Measurements from ENCODE around the gene ARHGAP19. TPM values are rescaled to one million over a fixed set of nuclear protein-coding genes. Genes with fewer than 3 reads are reported as not detected.

Gene ARHGAP19
- polyA plus RNA-seq, 1 of the 3 experiments (the other 2 are of a cell fraction) = 3.8 TPM

GRCh38 chr10:97199152-97199551 lies 93.3 kb downstream of the ARHGAP19 start:
- no peak for DNase-seq
- WGBS (ENCODE audit: low lambda C conversion rate) = 88% methylated on average over 3 of the region's 3 CpGs
- no peak overlapping the region for H2AFZ ChIP-seq (ENCODE audit: low read depth)
- no peak for TF ChIP-seq ZBTB33 (IDR thresholded peaks at IDR 0.05; ENCODE audit: borderline replicate concordance, low read depth)
- TF ChIP-seq NFIC (IDR thresholded peaks at IDR 0.05; ENCODE audit: borderline replicate concordance) = no peak
- TF ChIP-seq IRF3 (IDR thresholded peaks at IDR 0.05; ENCODE audit: low read depth, low read length) = no peak
- no peak for TF ChIP-seq RFX5 (IDR thresholded peaks at IDR 0.05; ENCODE audit: low read length)
- no peak for TF ChIP-seq TCF12 (IDR thresholded peaks at IDR 0.05)
- no peak for TF ChIP-seq JUND (IDR thresholded peaks at IDR 0.05)
- no peak for TF ChIP-seq CTCF (IDR thresholded peaks at IDR 0.05)
- CTCF ChIA-PET = interaction anchor here (1.1 to 27.2 kb wide), 6 partner anchors 13 to 139 kb away, joined by 3 to 894 read pairs (median 90); partner anchors contain the start of gene SLIT1
- no peaks in the 10 kb centered on the region for H3K79me2 ChIP-seq (ENCODE audit: insufficient read depth)
- H3K4me1 ChIP-seq (ENCODE audit: control insufficient read depth in 1 of 2, insufficient read depth in 2 of 2, low read depth in 1 of 2, low read length in 1 of 2) = peaks cover 0 to 5% of the 10 kb centered on the region in 2 experiments; a peak in 1 of 4 replicates
- POLR2A ChIA-PET = no interaction called here
- no peak overlapping the region for H3K9ac ChIP-seq
- peaks cover 10% of the 10 kb centered on the region for H3K27me3 ChIP-seq (ENCODE audit: insufficient read depth)
- H3K4me3 ChIP-seq (ENCODE audit: low read depth in 2 of 2, low read length in 1 of 2) = no peak overlapping the region
- no peak overlapping the region for H3K27ac ChIP-seq (ENCODE audit: low read depth in 2 of 2, low read length in 1 of 2)
- no peaks in the 10 kb centered on the region for H3F3A ChIP-seq (replicated peaks; ENCODE audit: insufficient read depth)
- H3K36me3 ChIP-seq (replicated peaks in 1 of 2; ENCODE audit: control insufficient read depth in 1 of 2, insufficient read depth in 2 of 2, low read length in 1 of 2) = no peaks in the 10 kb centered on the region
- H4K20me1 ChIP-seq (ENCODE audit: insufficient read depth) = no peaks in the 10 kb centered on the region
- H3K9me3 ChIP-seq = no peaks in the 10 kb centered on the region
- H3K4me2 ChIP-seq = no peak overlapping the region
- H3K9me2 ChIP-seq = no peaks in the 10 kb centered on the region

GRCh38 chr10:97197030-97197500 lies 95.4 kb downstream of the ARHGAP19 start:
- Histone ChIP-seq H3K36me3 (replicated peaks in 1 of 2; ENCODE audit: control insufficient read depth in 1 of 2, insufficient read depth in 2 of 2, low read length in 1 of 2) (no peaks in the 10 kb centered on the region), H3K4me1 (ENCODE audit: control insufficient read depth in 1 of 2, insufficient read depth in 2 of 2, low read depth in 1 of 2, low read length in 1 of 2) (peaks cover 0 to 5% of the 10 kb centered on the region in 2 experiments; a peak in 1 of 4 replicates), H3F3A (replicated peaks; ENCODE audit: insufficient read depth) (no peaks in the 10 kb centered on the region), H3K4me3 (ENCODE audit: low read depth in 2 of 2, low read length in 1 of 2) (no peak overlapping the region; a peak in 1 of 4 replicates), H3K79me2 (ENCODE audit: insufficient read depth) (no peaks in the 10 kb centered on the region), H3K27me3 (ENCODE audit: insufficient read depth) (peaks cover 10% of the 10 kb centered on the region), H3K9ac (no peak overlapping the region), H3K4me2 (no peak overlapping the region), H2AFZ (ENCODE audit: low read depth) (no peak overlapping the region), H3K9me2 (no peaks in the 10 kb centered on the region), H3K9me3 (no peaks in the 10 kb centered on the region), H4K20me1 (ENCODE audit: insufficient read depth) (no peaks in the 10 kb centered on the region), H3K27ac (ENCODE audit: low read depth in 2 of 2, low read length in 1 of 2) (no peak overlapping the region)
- CTCF ChIA-PET = interaction anchor here (0.8 to 27.2 kb wide), 27 partner anchors 15 to 160 kb away, joined by 3 to 894 read pairs (median 5); partner anchors contain the start of gene SLIT1
- DNase-seq = no peak
- WGBS (ENCODE audit: low lambda C conversion rate) = 84% methylated on average over 7 of the region's 7 CpGs
- POLR2A ChIA-PET = interaction anchor here (1.1 kb wide), 1 partner anchor 124 kb away, joined by 4 read pairs; no protein-coding TSS in a partner anchor
- TF ChIP-seq ELF1 (IDR thresholded peaks at IDR 0.05) (no peak), USF2 (IDR thresholded peaks at IDR 0.05; ENCODE audit: borderline replicate concordance, low read depth, low read length) (no peak), RCOR1 (IDR thresholded peaks at IDR 0.05; ENCODE audit: low read length) (no peak), PBX3 (IDR thresholded peaks at IDR 0.05) (no peak), FOXJ3 (CRISPR knock-in tag; IDR thresholded peaks at IDR 0.05) (no peak)
